Transverse colon (tissue), 4 donors: ENCODE results near the gene SIGMAR1. TPM values are rescaled to one million over a fixed set of nuclear protein-coding genes. Genes with fewer than 3 reads are reported as not detected.

Experiments used
- DNase-seq: peaks from one replicate; pipeline ENCODE4 v3.0.0-alpha.2; 2019
- H3K27ac ChIP-seq, 4 donors: fragments of 200-600 bp; sonication (generic); 2 replicates each; pipeline ENCODE4 v1.5.1; 2016 to 2018; ENCODE audit warnings: inconsistent platforms in 4 of 4
- H3K27me3 ChIP-seq: fragments of 200-600 bp; sonication (generic); 2 replicates; pipeline ENCODE4 v1.5.1; 2017; ENCODE audit warnings: inconsistent platforms
- H3K36me3 ChIP-seq, 4 donors: fragments of 200-600 bp; sonication (generic); 2 replicates each; pipeline ENCODE4 v1.5.1; 2017 to 2019; ENCODE audit warnings: inconsistent platforms in 4 of 4
- H3K4me1 ChIP-seq, 4 donors: fragments of 200-600 bp; sonication (generic); 2 replicates each; pipeline ENCODE4 v1.5.1; 2017 to 2020; ENCODE audit warnings: inconsistent platforms in 4 of 4
- H3K4me3 ChIP-seq, 4 donors: fragments of 200-600 bp; sonication (generic); 1 replicate in 1 of 4; 2 replicates in 3 of 4; pipeline versions ENCODE4 v1.5.1 to v1.6.1; 2017 to 2019; ENCODE audit warnings: inconsistent platforms in 4 of 4
- H3K9me3 ChIP-seq, 2 donors: fragments of 200-600 bp; sonication (generic); 2 replicates each; pipeline ENCODE4 v1.5.1; 2017 to 2019; ENCODE audit warnings: inconsistent platforms in 2 of 2
- CTCF ChIP-seq, 5 experiments: fragments of 200-600 bp in 3 of 5; fragments of 450-650 bp in 2 of 5; sonication (generic) in 3 of 5; IDR thresholded peaks; 1 replicate in 2 of 5; 2 replicates in 3 of 5; pipeline ENCODE4 v1.5.1; 2016 to 2017; ENCODE audit warnings: antibody characterized with exemption in 5 of 5, inconsistent platforms in 3 of 5, mild to moderate bottlenecking in 2 of 5, moderate library complexity in 1 of 5
- EP300 ChIP-seq: sonication (generic); formaldehyde crosslinking; IDR thresholded peaks from one replicate; pipeline ENCODE4 v1.6.1; 2017; ENCODE audit warnings: antibody characterized with exemption, low read depth
- POLR2A ChIP-seq: fragments of 450-650 bp; IDR thresholded peaks from one replicate; pipeline ENCODE4 v1.6.1; 2016; ENCODE audit warnings: antibody characterized with exemption, mild to moderate bottlenecking, moderate library complexity
- POLR2AphosphoS5 ChIP-seq, 3 donors: sonication (generic); formaldehyde crosslinking; IDR thresholded peaks; one replicate each; pipeline ENCODE4 v1.6.1; 2016; ENCODE audit warnings: antibody characterized with exemption in 3 of 3
- whole genome bisulfite sequencing, 2 donors: methylation state at CpG; one replicate each; pipeline ENCODE4 v1.1.5; 2018; ENCODE audit warnings: low coverage in 1 of 2; 5-methylcytosine and 5-hydroxymethylcytosine counted together
- in situ Hi-C, 4 donors: fragments of 200-750 bp; cut with MboI; loops; one replicate each; pipeline versions ENCODE4 v1.15.0 to v1.15.1; 2017; ENCODE audit warnings: low sequenced_read_pairs in 3 of 4, low pct_ligation_motif_present in 1 of 4, low pct_unique_long_range_greater_than_20kb in 1 of 4
- intact Hi-C: fragments of 100-400 bp; cut with DNase I; formaldehyde crosslinking; loops from one replicate; pipeline ENCODE4 v1.15.1; 2023; ENCODE audit warnings: low total_unique reads
- total RNA-seq, 4 donors: library from RNA; depleted of rRNA; stranded (reverse); fragments of >200 nt; gene quantifications; one replicate each; pipeline ENCODE4 v1.1.0, GENCODE V29; 2016

Gene SIGMAR1
- total RNA-seq, 4 donors from 2014 or later: 45.6 to 102 (median 62.6) TPM

GRCh38 chr9:34628656-34629490 lies 8.7 kb downstream of the SIGMAR1 start, which contains the start of gene ARID3C:
Gene ARID3C (minus strand): TSS chr9:34629066. CDS start chr9:34628014, 1,052 bp downstream.
- in situ Hi-C loops: no loop called here
- H3K27ac ChIP-seq: no peak within 1 kb of the TSS
- H3K27me3 ChIP-seq: peaks cover 70% of the 10 kb centered on the region
- peak; percentile 55 for DNase-seq
- 0 to 1% methylated on average over 4 to 50 of the region's 69 CpGs for WGBS, 2 donors
- intact Hi-C loops: no loop called here
- TF ChIP-seq POLR2AphosphoS5 (IDR thresholded peaks at IDR 0.05) (no peak), EP300 (no peak), CTCF (IDR thresholded peaks at IDR 0.05) (no peak), POLR2A (no peak)
- H3K4me1 ChIP-seq: peaks cover 8 to 16% (median 12%) of the 10 kb centered on the region in 4 donors
- H3K9me3 ChIP-seq: no peaks in the 10 kb centered on the region
- H3K36me3 ChIP-seq: no peaks in the 10 kb centered on the region
- peak within 1 kb of the TSS; percentile 20 to 48 (median 34) for H3K4me3 ChIP-seq

GRCh38 chr9:34627716-34628655 lies 9.6 kb downstream of the SIGMAR1 start:
- TF ChIP-seq CTCF (IDR thresholded peaks at IDR 0.05): no peak
- no peak for TF ChIP-seq EP300
- TF ChIP-seq POLR2A: no peak
- no peak for TF ChIP-seq POLR2AphosphoS5 (IDR thresholded peaks at IDR 0.05)
- intact Hi-C loops (no loop called here), in situ Hi-C loops (no loop called here)
- 19 to 49% methylated on average over 8 to 20 of the region's 20 CpGs for WGBS, 2 donors
- no peak for DNase-seq
- Histone ChIP-seq H3K4me1 (peaks cover 8 to 20% (median 13%) of the 10 kb centered on the region in 4 donors), H3K27ac (no peak overlapping the region), H3K36me3 (no peaks in the 10 kb centered on the region), H3K9me3 (no peaks in the 10 kb centered on the region), H3K4me3 (peak overlapping the region in 2 of 4 donors; percentile 40 to 48), H3K27me3 (peaks cover 79% of the 10 kb centered on the region)

- WGBS, 2 donors: 76% methylated on average over 3 of the region's 3 CpGs; no CpG with 5 or more reads in 1 of the 2 donors
Observed at GRCh38 chr9:34625186-34625486, 12.5 kb downstream of the SIGMAR1 start.

More at GRCh38 chr9:34625186-34625486, 12.5 kb downstream of the SIGMAR1 start:
- H3K9me3 ChIP-seq: no peaks in the 10 kb centered on the region
- H3K27ac ChIP-seq: no peak overlapping the region
- DNase-seq: no peak
- no peak overlapping the region for H3K4me3 ChIP-seq
- H3K4me1 ChIP-seq: peaks cover 8 to 20% (median 13%) of the 10 kb centered on the region in 4 donors
- in situ Hi-C loops: no loop called here
- peaks cover 85% of the 10 kb centered on the region for H3K27me3 ChIP-seq
- H3K36me3 ChIP-seq: no peaks in the 10 kb centered on the region
- intact Hi-C loops: no loop called here
- no peak for TF ChIP-seq CTCF (IDR thresholded peaks at IDR 0.05)
- no peak for TF ChIP-seq POLR2A
- TF ChIP-seq EP300: no peak
- TF ChIP-seq POLR2AphosphoS5 (IDR thresholded peaks at IDR 0.05): no peak
